H1 (cell line): ENCODE results near the gene SCYL1. TPM values are rescaled to one million over a fixed set of nuclear protein-coding genes. Genes with fewer than 3 reads are reported as not detected.

ENCODE experiments used
- CBX5 ChIP-seq: fragments of 300-800, 300-1000 bp; sonication (generic); IDR thresholded peaks from 2 replicates; pipeline ENCODE4 v1.7.1; 2016; ENCODE audit warnings: antibody characterized with exemption, low read length, low read depth
- CBX8 ChIP-seq: fragments of 300-800, 300-1000 bp; sonication (generic); IDR thresholded peaks from 2 replicates; pipeline ENCODE4 v1.7.1; 2016; ENCODE audit warnings: low read depth, low read length, borderline replicate concordance
- EP300 ChIP-seq, 2 experiments: IDR thresholded peaks; 1 replicate in 1 of 2; 2 replicates in 1 of 2; pipeline ENCODE4 v1.6.1; 2011 to 2012; ENCODE audit warnings: low read depth in 2 of 2, low read length in 2 of 2, mild to moderate bottlenecking in 2 of 2, borderline replicate concordance in 1 of 2, inconsistent platforms in 1 of 2, moderate library complexity in 1 of 2
- JUN ChIP-seq: IDR thresholded peaks from 2 replicates; pipeline ENCODE4 v1.6.1; 2011; ENCODE audit warnings: low read depth, mild to moderate bottlenecking, improper control_type of control experiment, low read length
- KDM5A ChIP-seq: fragments of 200-600 bp; IDR thresholded peaks from 2 replicates; pipeline ENCODE4 v1.7.1; 2012; ENCODE audit warnings: mild to moderate bottlenecking, low read length, inconsistent platforms, mixed read lengths
- MAX ChIP-seq: IDR thresholded peaks from 2 replicates; pipeline ENCODE4 v1.6.1; 2012; ENCODE audit warnings: inconsistent platforms
- NANOG ChIP-seq: IDR thresholded peaks from 2 replicates; pipeline ENCODE4 v1.6.1; 2011; ENCODE audit warnings: low read length, low read depth, mild to moderate bottlenecking, inconsistent platforms; ENCODE audit not compliant: insufficient read depth, poor library complexity, severe bottlenecking
- PHF8 ChIP-seq: fragments of 200-600 bp; sonication (generic); conservative IDR thresholded peaks from 2 replicates; pipeline ENCODE4 v1.7.1; 2012; ENCODE audit warnings: low read depth, mild to moderate bottlenecking, inconsistent platforms, low read length, moderate library complexity
- RFX5 ChIP-seq: IDR thresholded peaks from 2 replicates; pipeline ENCODE4 v1.6.1; 2011; ENCODE audit warnings: low read depth, low read length, improper control_type of control experiment, borderline replicate concordance
- SAP30 ChIP-seq: fragments of 300-600 bp; sonication (generic); IDR thresholded peaks from 2 replicates; pipeline ENCODE4 v1.7.1; 2012; ENCODE audit warnings: low read length, moderate library complexity, mild to moderate bottlenecking, inconsistent platforms; ENCODE audit not compliant: insufficient read depth, insufficient replicate concordance
- SUZ12 ChIP-seq: fragments of 200-600 bp; sonication (generic); IDR thresholded peaks from 2 replicates; pipeline ENCODE4 v1.6.1; 2012; ENCODE audit warnings: mild to moderate bottlenecking, inconsistent platforms, low read length, moderate library complexity, mixed read lengths
- TCF12 ChIP-seq: IDR thresholded peaks from 2 replicates; pipeline ENCODE4 v1.6.1; 2011; ENCODE audit warnings: low read depth, mild to moderate bottlenecking, low read length
- TEAD4 ChIP-seq: IDR thresholded peaks from 2 replicates; pipeline ENCODE4 v1.6.1; 2012; ENCODE audit warnings: low read depth, low read length, inconsistent platforms, mixed read lengths
- USF2 ChIP-seq: IDR thresholded peaks from 2 replicates; pipeline ENCODE4 v1.6.1; 2011; ENCODE audit warnings: low read length, improper control_type of control experiment
- polyA plus RNA-seq, 7 experiments: library from polyadenylated mRNA; depleted of rRNA in 3 of 7; stranded (reverse) in 5 of 7; unstranded in 2 of 7; fragments of >200 nt in 5 of 7; fragments of 200-250 nt in 2 of 7; gene quantifications; 1 replicate in 5 of 7; 2 replicates in 1 of 7; 4 replicates in 1 of 7; pipeline versions ENCODE4 v1.2.1 to v1.2.3, GENCODE V29; 2011 to 2013; ENCODE audit warnings: missing spikeins in 2 of 7, mixed read lengths in 2 of 7
- total RNA-seq: library from RNA; stranded (reverse); fragmentation: NEBNext Ultra II Directional; extraction: Animal tissue kit (Norgen Biotek cat#: 25700); gene quantifications from 2 replicates; pipeline ENCODE4 v1.2.1, GENCODE V29; 2021

The SCYL1 gene
- total and polyA plus RNA-seq, 2 of the 8 experiments (the other 6 are each of a cell fraction or from before 2014, with no cell fraction given): 59.8 to 77.7 TPM

GRCh38 chr11:65539744-65540289 lies 14.9 kb downstream of the SCYL1 start (continued):
- TF ChIP-seq USF2 (peak; percentile 80), CBX8 (no peak), TCF12 (0 out of 2 replicates have a peak, but pooled peaks have one; percentile 56), MAX (peak; percentile 98), EP300 (IDR thresholded peaks at IDR 0.05; ENCODE audit: borderline replicate concordance in 1 of 2, low read depth in 2 of 2, low read length in 2 of 2) (no peak), NANOG (no peak), RFX5 (no peak), PHF8 (no peak), SUZ12 (peak; percentile 56), KDM5A (no peak), CBX5 (no peak), JUN (no peak), TEAD4 (0 out of 2 replicates have a peak, but pooled peaks have one; percentile 13), SAP30 (no peak)
